Heart left ventricle (tissue), 13 donors: ENCODE data around the gene ZBTB20.

Source experiments
- CTCF ChIP-seq, 12 donors: fragments of 200-600 bp; sonication (generic) in 4 of 12; IDR thresholded peaks; one replicate each; pipeline versions ENCODE4 v1.5.0 to v1.8.0; 2018 to 2022; ENCODE audit warnings: antibody characterized with exemption in 12 of 12, mild to moderate bottlenecking in 5 of 12
- POLR2A ChIP-seq, 2 donors: fragments of 450-650 bp; IDR thresholded peaks; one replicate each; pipeline ENCODE4 v1.6.1; 2017; ENCODE audit warnings: antibody characterized with exemption in 2 of 2, mild to moderate bottlenecking in 2 of 2, moderate library complexity in 2 of 2
- donor health status: ischemic (EF 13 %, LVEDD 7.1; RV severe dilation, severe dysfunction).
- donor health status: DM: no; HTN: yes; CAD: no.
- donor health status: DM: no; HTN: no; CAD: no.
- donor health status: ischemic (EF 25% LVEDD 6.9; RV normal size, moderate dysfunction).
- donor health status: ischemic (EF 25% LVEDD 5.7; RV mildly dilated, moderate dysfunction).
- donor health status: ischemic (EF 35%, LVEDD 5.7; RV mildly dilated, moderate dysfunction).
- donor health status: nonischemic (EF 11% LVEDD 7.7; RV severe dilation, severe dysfunction).
- donor health status: DM: yes; HTN: yes; CAD: no.
- donor health status: PGD.
- donor health status: ischemic (EF 29% LVEDD 5.4; RV normal size, mild dysfunction).
- donor health status: nonischemic (EF 23%, LVEDD 6.1; RV moderate dilation, normal function).

- TF ChIP-seq CTCF (IDR thresholded peaks at IDR 0.05) (no peak), POLR2A (IDR thresholded peaks at IDR 0.05) (no peak)
These were observed 268.8 kb downstream of the ZBTB20 start for GRCh38 chr3:114878114-114878839.
